ENCODE results near the gene CDC73. TPM values are rescaled to one million over a fixed set of nuclear protein-coding genes. Genes with fewer than 3 reads are reported as not detected.

Gene CDC73
- 10.0 TPM for total RNA-seq

DNA sequence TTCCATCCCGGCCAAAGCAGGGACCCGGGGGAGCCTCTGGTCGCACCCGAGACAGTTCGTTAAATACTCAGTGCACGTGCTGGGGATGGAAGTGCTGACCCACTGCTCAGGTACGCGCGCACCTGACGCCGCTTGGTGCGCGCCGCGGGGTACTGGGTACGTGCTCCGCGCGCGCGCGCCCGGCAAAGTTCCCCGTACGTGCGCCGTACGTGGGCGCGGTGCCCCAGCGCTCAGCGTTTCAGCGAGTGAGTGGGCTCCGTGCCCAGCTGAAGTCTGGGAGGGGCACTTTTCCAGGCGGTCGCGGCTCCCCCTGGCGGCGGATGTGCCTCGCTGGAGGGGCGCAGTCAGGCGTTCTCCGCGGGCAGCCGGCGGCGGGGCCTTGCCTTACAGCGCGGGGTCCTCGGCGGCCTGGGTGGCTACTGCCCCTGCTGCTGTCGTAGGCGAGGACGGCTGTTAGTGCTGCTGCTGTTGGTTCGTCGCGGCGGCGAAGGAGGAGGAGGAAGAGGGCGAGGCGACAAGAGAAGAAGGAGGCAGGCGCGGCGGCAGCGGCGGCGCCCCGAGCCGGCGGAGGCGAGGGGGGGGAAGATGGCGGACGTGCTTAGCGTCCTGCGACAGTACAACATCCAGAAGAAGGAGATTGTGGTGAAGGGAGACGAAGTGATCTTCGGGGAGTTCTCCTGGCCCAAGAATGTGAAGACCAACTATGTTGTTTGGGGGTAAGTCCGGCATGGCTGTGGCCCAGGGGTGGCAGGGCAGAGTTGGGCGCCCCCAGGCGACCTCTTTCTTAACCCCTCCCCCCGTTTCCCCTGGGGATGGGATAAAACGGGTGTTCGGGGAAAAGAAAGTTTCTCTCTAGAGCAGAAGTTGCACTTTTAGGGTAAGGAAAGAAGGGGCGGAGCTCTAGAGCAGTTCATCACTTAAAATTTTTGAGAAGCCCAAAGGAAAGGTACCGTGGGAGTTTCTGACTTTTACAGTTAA lies at the start of gene CDC73:
Gene CDC73, plus strand, starts transcription at position 416 of the 978 bp plus-strand sequence. Its CDS starts 170 bp downstream, at position 586.
- DNase-seq (ENCODE audit: low read depth in 2 of 3, low spot score in 2 of 3): peak; percentile 96 to 98 (median 98)

DNA sequence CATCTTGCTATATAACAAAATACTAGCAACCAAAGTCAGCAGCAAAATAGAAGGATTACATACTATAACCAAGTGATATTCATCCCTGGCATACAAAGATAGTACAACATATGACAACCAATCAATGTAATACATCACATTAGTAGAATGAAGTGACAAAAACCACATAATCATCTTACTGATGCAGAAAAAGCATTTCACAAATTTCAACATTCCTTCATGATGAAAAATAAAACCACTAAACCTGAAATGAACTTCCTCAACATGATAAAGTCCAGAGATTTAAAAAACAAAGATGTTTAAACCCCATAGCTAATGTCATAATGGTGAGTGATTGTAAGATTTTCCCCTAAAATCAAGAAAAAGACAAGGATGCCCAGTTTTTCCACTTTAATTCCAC lies 43.8 kb upstream of the CDC73 start:
- DNase-seq (ENCODE audit: low read depth in 2 of 3, low spot score in 2 of 3): no peak

DNA sequence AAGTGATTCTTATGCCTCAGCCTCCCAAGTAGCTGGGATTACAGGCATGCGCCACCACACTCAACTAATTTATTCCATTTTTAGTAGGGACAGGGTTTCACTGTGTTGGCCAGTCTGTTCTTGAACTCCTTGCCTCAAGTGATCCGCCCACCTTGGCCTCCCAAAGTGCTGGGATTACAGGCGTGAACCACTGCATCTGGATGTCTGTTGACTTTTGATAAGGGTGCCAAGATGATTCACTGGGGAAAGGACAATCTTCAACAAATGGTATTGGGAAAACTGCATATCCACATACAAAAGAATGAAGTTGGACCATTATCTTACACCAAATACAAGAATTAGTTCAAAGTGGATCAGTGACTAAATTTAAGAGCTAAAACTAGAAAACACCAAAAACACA lies 42.6 kb upstream of the CDC73 start:
- no peak for DNase-seq (ENCODE audit: low read depth in 2 of 3, low spot score in 2 of 3)

DNA sequence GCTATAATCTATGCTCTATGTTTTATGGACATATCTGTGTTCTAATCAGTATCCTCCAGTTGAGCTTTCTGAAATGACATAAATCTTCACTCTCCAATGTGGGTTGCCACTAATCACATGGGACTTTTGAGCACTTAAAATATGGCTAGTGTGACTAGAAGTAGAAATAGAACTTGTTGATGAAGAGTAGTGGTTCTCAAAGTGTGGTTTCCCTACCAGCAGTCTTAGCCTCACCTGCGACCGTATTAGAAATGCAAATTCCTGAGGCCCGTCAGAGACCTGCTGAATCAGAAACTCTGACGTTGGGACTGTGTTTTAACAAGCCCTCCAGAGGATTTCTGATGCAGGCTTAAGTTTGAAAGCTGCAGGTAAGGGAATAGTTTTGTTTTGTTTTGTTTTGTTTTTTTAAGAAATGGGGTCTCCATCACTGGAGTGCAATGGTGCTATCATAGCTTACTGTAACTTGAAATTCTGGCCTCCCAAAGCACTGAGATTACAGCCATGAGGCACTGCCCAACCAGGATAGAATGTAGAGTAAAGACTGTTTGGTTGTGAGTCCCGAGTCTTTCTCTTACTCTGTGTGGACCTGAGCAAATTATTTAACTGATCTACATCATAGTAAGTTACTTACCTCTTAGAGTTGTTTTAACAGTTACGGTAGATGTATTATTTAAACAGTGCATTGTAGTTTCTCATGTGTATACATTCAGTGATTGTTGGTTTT lies 38.3 kb upstream of the CDC73 start:
- no peak for DNase-seq (ENCODE audit: low read depth in 2 of 3, low spot score in 2 of 3)

DNA sequence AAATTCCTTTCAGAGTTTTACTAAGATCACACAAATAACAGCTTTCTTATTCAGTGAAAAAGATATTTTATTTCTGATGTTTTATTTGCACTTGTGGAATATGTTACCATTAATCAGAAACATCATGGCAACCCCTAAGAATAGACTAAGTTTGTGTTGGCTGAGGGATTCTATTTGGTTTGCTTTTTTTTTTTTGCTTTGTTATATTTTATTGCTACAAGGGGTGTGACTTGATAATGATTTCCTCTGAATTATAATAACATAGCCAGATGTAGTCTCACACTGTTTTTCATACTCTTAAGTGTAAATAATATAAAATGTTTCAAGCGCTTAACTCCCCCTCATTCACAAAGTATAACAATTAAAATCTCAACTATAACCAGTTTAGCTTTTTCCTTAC lies 36.6 kb upstream of the CDC73 start:
- no peak for DNase-seq (ENCODE audit: low read depth in 2 of 3, low spot score in 2 of 3)

DNA sequence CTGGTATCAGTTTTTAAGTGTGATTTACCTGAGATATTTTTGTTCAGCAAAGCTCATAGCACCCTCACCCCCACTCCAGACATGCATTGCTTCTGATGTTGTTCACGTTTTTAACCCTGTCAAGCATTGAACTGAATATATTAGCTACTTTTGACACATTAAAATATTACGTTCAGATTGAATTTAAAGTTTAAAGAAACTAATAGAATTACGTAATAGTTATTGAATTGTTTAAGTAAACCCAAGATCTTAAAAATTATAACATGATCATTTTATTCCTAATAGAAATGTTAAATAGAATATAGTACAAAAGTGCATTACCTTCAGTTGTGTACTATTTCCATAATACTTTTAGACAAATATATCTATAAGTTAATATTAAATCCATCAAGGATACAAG lies 35.5 kb upstream of the CDC73 start:
- no peak for DNase-seq (ENCODE audit: low read depth in 2 of 3, low spot score in 2 of 3)

DNA sequence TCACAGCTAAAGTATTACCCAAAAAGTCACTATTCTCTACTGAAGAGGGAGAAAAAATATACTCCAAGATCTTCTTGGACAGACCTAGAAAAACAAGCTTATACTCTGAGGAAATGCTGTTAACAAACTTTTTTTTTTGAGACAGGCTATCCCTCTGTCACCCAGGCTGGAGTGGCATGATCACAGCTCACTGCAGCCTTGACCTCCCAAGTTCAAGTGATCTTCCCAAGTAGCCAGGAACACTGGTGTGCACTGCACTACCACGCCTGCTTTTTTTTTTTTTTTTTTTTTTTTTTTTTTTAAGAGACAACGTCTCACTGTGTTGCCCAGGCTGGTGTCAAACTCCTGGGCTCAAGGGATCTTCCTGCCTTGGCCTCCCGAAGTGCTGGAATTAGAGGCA lies 33.9 kb upstream of the CDC73 start:
- DNase-seq (ENCODE audit: low read depth in 2 of 3, low spot score in 2 of 3): no peak

DNA sequence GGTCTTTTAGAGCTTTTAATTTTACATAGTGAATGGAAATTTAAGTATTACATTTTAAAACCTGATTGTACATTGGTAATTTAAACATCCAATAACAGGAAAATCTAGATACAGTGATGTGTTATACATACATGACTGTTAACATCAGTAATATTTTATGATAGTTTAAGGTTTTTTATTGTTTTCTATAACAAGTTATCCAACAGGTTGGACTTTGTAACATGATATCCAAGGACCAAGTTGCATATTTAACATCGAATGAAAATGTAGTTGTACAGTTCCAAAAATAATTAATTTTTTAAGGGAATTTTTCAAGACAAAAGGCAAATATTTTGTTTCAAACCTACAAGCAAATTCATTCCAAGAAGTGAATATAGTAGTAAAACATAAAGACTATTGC lies 31.0 kb upstream of the CDC73 start:
- no peak for DNase-seq (ENCODE audit: low read depth in 2 of 3, low spot score in 2 of 3)

DNA sequence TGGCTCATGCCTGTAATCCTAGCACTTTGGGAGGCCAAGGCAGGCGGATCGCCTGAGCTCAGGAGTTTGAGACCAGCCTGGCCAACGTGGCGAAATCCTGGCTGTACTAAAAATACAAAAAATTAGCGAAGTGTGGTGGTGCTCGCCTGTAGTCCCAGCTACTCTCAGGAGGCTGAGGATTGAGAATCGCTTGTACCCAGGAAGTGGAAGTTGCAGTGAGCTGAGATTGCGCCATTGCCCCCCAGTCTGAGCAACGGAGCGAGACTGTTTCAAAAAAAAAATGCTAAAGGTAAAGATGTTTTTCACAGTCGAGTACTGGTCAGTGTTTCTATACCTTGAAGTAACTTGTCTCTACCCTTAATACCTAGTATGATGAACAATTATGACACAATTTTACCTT lies 27.7 kb upstream of the CDC73 start:
- no peak for DNase-seq (ENCODE audit: low read depth in 2 of 3, low spot score in 2 of 3)

DNA sequence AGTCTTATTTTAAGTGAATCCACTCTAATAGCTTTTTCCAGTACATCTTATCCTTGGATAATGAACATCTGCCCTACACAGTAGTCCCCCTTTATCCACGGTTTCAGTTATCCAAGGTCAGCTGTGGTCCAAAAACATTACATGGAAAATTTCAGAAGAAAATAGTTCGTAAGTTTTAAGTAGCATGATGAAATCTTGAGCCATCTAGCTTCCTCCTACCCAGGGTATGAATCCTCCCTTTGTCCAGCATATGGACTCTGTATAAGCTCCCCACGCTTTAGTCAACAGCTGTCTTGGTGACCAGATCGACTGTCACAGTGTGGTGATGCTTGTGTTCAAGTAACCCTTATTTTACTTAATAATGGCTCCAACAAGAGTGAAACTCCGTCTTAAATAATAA lies 19.2 kb upstream of the CDC73 start:
- no peak for DNase-seq (ENCODE audit: low read depth in 2 of 3, low spot score in 2 of 3)

DNA sequence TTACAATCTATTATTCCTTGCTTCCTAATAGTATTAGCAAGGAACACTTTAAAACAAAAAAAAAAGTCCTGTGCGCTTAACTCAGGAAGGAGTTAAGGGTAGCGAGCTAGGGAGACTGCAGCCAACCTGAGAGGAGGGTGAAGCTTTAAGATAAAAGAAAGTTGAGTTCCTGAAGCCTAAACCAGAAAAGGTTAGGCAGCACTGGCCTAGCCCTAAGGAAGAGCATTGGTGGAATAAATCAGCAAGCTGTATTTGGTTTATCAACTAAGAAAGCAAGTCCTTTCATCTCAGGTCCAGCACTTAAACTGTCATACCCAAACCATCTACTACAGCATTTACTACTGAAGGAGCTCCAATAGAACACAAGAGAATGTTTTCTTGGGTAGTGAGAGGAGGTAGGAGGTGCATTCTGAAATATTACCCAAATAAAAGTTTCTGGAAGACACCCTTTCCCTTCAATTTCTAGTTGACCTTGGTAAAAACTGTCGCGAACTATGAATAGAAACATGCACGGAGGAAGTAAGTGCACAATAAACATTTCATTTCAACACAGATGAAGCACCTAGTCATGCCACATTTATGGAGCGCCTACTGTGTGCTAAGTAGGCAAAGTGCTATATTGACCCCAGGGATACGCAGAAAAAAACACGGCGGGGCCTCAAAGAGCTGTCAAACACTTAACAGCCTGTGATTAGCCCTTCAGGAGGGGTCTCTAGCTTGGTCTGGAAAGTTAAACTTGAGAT lies 17.9 kb upstream of the CDC73 start:
- DNase-seq (ENCODE audit: low read depth in 2 of 3, low spot score in 2 of 3): no peak

DNA sequence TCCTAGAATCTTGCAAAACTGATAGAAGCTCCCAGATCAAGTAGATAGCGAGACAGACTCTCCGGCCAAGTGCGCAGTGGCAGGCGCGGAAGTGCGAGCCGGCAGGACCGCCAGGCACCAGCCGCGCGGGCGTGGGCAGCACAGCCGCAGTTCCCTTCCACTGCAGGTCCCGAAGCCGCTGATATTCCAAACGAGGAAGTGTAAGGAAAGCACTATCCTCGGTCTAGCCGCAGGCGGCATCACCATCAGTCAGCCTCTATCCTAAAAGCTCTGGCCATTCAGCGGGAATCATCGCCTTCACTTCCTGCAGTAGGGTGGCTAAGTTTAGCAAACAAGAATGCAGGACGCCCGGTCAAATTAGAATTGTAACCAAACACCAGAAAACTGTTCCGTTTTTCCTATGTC lies 17.3 kb upstream of the CDC73 start:
- peak in 1 of 3 donors; percentile 9 for DNase-seq (ENCODE audit: low read depth in 2 of 3, low spot score in 2 of 3)

DNA sequence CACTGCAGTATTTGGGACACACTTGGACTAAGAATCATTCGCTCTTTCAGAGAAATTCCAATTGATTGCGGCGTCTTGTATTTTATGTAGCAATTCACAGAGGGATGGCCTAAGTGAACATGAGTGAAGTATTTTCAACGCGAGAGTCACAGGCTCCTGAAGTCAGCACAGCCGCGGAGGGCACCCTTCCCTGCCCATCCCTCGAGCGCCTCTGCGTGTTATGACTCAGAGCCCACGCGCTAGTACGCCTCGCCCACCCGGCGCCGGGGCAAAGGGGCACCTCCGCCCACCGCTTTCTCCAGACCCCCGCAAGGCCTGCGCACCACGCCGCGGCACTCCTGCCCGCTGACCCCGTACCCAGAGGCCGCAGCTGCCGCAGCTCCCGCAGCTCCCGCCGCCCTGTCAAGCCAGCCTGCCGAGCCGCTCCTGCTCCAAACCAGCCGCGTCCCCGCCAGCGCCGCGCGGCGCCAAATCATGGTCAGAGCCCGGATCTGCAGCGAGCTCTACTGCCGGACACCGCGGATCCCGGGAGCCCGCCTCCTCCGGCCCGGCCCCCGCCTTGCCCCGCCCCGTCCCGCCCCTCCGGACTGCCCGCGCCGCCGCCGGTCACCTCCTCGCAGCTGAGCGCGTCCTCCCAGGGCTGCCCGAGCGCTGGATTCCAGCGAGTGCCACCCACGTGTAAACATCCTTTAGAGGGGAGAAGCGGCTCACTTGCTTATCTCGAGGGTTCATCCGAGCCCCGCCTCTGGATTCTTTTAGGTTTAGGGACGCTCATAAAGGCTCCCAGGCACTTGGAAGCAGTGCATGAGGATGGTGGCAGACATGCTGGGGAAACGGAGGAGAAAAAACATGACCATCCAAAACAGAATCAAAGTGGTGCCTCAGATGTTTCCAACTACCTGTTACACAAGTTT lies 16.7 kb upstream of the CDC73 start, which contains the start of gene GLRX2:
Gene GLRX2, minus strand, starts transcription at position 508 of the 914 bp plus-strand sequence. Its CDS starts 32 bp downstream, at position 476.
- peak; percentile 30 to 79 (median 78) for DNase-seq (ENCODE audit: low read depth in 2 of 3, low spot score in 2 of 3)

DNA sequence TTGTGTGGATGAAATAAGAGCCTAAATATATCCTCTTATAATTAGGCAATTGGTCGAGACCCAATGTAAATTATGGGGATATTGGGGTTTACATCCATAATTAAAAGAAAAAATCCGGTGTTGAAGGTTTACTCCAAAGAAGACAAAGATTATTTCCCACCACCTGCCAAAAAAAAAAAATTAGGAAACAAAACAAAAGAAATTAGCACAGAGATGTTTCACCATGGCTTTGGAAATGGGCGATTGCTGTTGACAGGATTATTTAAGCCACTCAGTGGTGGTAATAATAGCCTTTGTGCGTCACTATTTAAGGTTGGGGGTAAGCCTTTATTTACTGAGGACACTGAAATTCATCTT lies 16.0 kb upstream of the CDC73 start:
- DNase-seq (ENCODE audit: low read depth in 2 of 3, low spot score in 2 of 3): no peak

DNA sequence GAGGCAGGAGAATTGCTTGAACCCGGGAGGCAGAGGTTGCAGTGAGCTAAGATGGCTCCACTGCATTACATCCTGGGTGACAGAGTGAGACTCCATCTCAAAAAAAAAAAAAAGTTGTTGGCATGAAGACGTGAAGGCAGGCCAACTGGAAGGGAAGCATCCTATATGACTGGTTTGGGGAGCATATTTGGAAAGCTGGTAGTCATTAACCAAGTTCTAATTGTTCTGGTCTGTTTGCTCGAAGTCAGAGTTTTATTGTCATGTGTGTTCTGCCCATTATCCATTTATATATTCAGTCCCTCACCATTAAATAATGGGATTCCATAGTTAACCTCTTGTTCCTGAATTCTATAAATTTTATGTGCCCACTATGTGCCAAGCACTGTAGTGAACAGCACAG lies 13.4 kb upstream of the CDC73 start:
- DNase-seq (ENCODE audit: low read depth in 2 of 3, low spot score in 2 of 3): no peak

DNA sequence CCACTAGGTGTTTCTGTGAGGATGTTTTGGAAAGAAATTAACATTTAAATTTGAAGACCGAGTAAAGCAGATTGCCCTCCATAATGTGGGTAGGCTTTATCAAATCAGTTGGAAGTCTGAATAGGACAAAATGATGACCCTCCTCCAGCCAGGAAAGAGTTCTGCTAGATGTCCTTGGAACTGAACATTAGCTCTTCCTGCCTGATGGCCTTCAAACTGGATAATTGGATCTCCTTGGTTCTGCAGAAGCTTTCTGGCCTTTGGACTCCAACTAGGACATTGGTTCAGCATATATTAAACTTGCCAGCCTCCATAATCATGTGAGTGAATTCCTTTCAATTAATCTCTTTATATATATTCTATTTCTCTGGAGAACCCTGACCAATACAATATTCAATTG lies 12.2 kb upstream of the CDC73 start:
- DNase-seq (ENCODE audit: low read depth in 2 of 3, low spot score in 2 of 3): no peak

DNA sequence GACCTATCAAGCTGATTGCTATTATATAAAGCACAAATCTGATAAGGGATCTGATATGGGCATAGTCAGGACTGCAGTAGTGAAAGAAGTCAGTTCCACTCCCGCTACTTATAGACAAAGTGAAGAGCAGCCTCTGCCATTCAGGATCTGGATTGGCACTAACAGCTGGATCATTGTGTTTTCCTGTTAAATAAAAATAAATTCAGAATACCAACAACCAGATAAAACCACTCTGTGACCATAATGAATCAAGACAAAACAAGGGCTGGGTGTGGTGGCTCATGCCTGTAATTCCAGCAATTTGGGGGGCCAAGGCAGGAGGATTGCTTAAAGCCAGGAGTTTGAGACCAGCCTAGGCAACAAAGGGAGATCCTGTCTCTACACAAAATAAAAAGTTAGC lies 11.6 kb upstream of the CDC73 start:
- DNase-seq (ENCODE audit: low read depth in 2 of 3, low spot score in 2 of 3): no peak

DNA sequence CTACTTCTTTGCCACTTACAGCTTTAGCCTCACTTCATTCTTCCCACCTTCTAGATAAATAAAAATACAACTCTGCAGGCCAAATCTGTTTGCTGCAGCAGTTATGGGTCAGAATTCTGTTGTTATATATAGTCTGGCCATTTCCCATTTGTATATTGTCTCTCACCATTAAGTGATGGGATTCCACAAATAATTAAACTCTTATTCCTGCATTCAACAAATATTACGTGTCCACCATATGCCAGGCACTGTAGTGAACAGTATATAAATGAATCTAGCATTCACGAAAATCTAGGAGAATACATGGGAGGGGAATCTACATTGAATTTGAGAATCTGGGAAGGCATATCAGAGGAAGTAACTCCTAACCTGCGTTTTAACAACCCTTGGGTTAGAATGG lies 11.0 kb upstream of the CDC73 start:
- no peak for DNase-seq (ENCODE audit: low read depth in 2 of 3, low spot score in 2 of 3)

DNA sequence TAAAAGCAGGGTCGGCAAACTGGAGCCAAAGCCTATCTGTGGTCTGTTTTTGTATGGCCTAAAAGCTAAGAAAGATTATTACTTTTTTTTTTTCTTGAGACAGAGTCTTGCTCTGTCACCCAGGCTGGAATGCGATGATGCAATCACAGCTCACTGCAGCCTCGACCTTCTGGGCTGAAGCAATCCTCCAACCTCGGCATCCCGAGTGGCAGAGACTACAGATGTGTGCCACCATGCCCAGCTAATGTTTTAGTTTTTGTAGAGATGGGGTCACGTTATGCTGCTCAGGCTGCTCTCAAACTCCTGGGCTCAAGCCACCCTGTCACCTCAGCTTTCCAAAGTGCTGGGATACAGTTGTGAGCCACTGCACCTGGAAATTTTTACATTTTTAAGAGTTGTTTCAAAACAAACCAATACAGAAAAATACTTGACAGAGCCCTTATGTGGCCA lies 10.2 kb upstream of the CDC73 start:
- DNase-seq (ENCODE audit: low read depth in 2 of 3, low spot score in 2 of 3): no peak
